KMS-11 (cell line): ENCODE measurements around the gene CCDC92B.

Experiments used
- H2AFZ ChIP-seq: fragments of 200-600 bp; sonication (generic); 2 replicates; pipeline ENCODE4 v1.6.1; 2016; ENCODE audit warnings: antibody characterized with exemption, mixed run types, low read depth
- H3K27ac ChIP-seq: fragments of 200-600 bp; sonication (generic); 2 replicates; pipeline ENCODE4 v1.6.1; 2016; ENCODE audit warnings: mild to moderate bottlenecking, mixed run types
- H3K27me3 ChIP-seq: fragments of 200-600 bp; sonication (generic); 2 replicates; pipeline ENCODE4 v1.6.1; 2017; ENCODE audit warnings: mild to moderate bottlenecking, low read depth, mixed run types, moderate library complexity; ENCODE audit not compliant: insufficient read depth
- H3K36me3 ChIP-seq: fragments of 200-600 bp; sonication (generic); 2 replicates; pipeline ENCODE4 v1.6.1; 2017; ENCODE audit warnings: mild to moderate bottlenecking, mixed run types; ENCODE audit not compliant: insufficient read depth
- H3K4me1 ChIP-seq: fragments of 200-600 bp; sonication (generic); 2 replicates; pipeline ENCODE4 v1.6.1; 2016; ENCODE audit warnings: mild to moderate bottlenecking, low read depth, mixed run types; ENCODE audit not compliant: poor library complexity, severe bottlenecking
- H3K4me2 ChIP-seq: fragments of 200-600 bp; sonication (generic); 2 replicates; pipeline ENCODE4 v1.7.0; 2016; ENCODE audit warnings: mild to moderate bottlenecking, mixed run types
- H3K4me3 ChIP-seq: fragments of 200-600 bp; sonication (generic); IDR thresholded peaks from 2 replicates; pipeline ENCODE4 v1.6.1; 2017; ENCODE audit warnings: low read depth, low read length, mixed read lengths; ENCODE audit not compliant: insufficient read depth
- H3K79me2 ChIP-seq: fragments of 200-600 bp; sonication (generic); 2 replicates; pipeline ENCODE4 v1.6.1; 2016; ENCODE audit warnings: low read depth, mixed run types; ENCODE audit not compliant: insufficient read depth
- H3K9ac ChIP-seq: fragments of 200-600 bp; sonication (generic); 2 replicates; pipeline ENCODE4 v1.6.1; 2016; ENCODE audit warnings: mild to moderate bottlenecking, mixed run types
- H4K20me1 ChIP-seq: fragments of 200-600 bp; sonication (generic); 2 replicates; pipeline ENCODE4 v1.6.1; 2016; ENCODE audit warnings: mild to moderate bottlenecking, mixed run types; ENCODE audit not compliant: insufficient read depth
- TF ChIP-seq, protein P1 (sequence below): fragments of 200-600 bp; sonication (generic); conservative IDR thresholded peaks from 2 replicates; pipeline ENCODE4 v1.6.1; 2017; ENCODE audit warnings: low read depth, mild to moderate bottlenecking, antibody characterized with exemption, low read length, moderate library complexity, mixed read lengths

CCDC92B gene

GRCh38 chr17:2695243-2695960 lies 54.0 kb downstream of the CCDC92B start:
- H4K20me1 ChIP-seq = no peaks in the 10 kb centered on the region
- H3K9ac ChIP-seq = no peak overlapping the region
- H3K27ac ChIP-seq = no peak overlapping the region
- H3K4me3 ChIP-seq = no peak overlapping the region
- no peaks in the 10 kb centered on the region for H3K27me3 ChIP-seq
- H3K79me2 ChIP-seq = no peaks in the 10 kb centered on the region
- no peak overlapping the region for H2AFZ ChIP-seq
- H3K4me2 ChIP-seq = no peak overlapping the region
- no peaks in the 10 kb centered on the region for H3K4me1 ChIP-seq
- H3K36me3 ChIP-seq = no peaks in the 10 kb centered on the region
- TF ChIP-seq, protein P1, sequence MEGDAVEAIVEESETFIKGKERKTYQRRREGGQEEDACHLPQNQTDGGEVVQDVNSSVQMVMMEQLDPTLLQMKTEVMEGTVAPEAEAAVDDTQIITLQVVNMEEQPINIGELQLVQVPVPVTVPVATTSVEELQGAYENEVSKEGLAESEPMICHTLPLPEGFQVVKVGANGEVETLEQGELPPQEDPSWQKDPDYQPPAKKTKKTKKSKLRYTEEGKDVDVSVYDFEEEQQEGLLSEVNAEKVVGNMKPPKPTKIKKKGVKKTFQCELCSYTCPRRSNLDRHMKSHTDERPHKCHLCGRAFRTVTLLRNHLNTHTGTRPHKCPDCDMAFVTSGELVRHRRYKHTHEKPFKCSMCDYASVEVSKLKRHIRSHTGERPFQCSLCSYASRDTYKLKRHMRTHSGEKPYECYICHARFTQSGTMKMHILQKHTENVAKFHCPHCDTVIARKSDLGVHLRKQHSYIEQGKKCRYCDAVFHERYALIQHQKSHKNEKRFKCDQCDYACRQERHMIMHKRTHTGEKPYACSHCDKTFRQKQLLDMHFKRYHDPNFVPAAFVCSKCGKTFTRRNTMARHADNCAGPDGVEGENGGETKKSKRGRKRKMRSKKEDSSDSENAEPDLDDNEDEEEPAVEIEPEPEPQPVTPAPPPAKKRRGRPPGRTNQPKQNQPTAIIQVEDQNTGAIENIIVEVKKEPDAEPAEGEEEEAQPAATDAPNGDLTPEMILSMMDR = no peak

DNA sequence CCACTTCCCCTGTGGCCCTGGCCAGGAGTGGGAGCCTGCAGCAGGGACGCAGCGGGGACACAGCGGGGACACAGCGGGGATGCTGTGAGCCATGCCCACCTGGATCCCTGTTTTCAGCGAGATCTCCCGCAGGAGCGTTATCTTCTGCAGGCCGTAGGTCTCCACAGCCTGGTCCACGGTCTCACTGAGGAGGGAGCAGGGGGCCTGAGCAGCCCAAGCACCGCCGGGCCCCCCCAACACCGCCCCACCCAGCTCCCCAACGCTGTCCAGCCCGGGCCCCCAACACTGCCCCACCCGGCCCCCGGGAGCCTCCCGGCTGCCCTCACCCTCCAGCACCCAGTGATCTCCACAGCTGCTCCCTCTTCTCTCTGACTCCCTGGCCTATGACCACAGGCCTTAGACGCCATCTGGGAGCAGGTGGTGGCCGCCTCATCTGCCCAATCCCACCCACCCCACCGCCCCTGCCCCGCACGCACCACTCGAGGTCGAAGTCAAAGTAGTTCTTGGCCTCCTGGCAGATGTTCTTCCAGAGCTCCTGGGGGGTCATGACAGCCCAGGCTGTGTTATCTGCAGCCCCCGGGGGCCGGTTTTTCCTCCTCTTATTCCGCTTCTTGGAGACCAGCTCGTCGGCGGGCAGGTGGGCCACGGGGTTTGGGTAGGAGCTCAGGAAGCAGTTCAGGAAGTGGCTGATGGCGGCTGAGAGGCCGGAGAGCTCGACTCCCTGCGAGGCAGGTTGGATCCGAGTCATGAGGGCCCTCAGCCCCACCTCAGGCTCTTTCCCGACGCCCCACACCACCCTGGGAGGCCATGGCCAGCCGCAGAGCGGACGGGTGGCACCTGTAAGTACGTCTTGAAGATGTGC lies 54.8 kb downstream of the CCDC92B start:
- no peak overlapping the region for H3K27ac ChIP-seq
- no peaks in the 10 kb centered on the region for H3K27me3 ChIP-seq
- H3K4me3 ChIP-seq = no peak overlapping the region
- H3K4me2 ChIP-seq = no peak overlapping the region
- TF ChIP-seq, protein P1 = no peak
- no peaks in the 10 kb centered on the region for H3K36me3 ChIP-seq
- H3K4me1 ChIP-seq = no peaks in the 10 kb centered on the region
- H3K9ac ChIP-seq = no peak overlapping the region
- no peak overlapping the region for H2AFZ ChIP-seq
- H4K20me1 ChIP-seq = no peaks in the 10 kb centered on the region
- H3K79me2 ChIP-seq = no peaks in the 10 kb centered on the region

DNA sequence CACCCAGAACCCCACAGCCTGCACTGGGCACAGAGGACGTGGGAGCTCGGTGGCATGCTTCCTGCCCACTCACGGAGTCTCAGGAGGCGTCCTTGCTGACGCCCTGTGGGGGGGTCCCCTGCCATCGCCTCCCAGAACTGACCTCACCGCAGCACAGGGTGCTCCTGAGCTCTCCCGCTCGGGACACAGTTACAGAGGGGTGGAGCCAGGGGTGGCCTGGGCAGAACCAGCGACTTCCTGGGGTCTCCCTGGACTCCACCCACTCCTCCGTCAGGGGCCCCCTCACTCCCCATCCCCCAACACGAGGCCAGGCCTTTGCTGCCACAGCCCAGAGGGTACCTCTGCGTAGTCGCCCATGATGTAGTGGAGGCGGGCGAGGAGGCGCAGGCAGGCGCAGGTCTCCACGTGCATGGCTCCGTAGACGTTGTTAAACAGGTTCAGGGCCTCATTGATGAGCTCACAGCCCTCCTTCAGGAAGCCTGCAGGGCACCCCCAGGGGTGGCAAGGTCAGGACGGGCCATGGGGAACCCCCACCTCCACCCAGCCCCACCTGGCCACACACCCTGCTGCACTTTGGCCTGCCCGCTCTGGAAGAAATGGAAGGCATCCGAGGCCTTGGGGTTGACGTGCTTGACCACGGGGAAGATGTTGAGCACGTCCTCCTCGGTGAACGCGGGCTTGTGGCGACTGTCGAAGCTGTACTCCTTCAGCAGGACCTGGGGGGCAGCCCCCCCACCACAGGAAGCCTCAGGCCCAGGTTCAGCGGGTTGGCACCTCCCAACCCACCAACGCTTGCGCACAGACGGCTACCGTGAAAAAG lies 55.7 kb downstream of the CCDC92B start:
- H2AFZ ChIP-seq = no peak overlapping the region
- H3K79me2 ChIP-seq = no peaks in the 10 kb centered on the region
- H3K27me3 ChIP-seq = no peaks in the 10 kb centered on the region
- no peak overlapping the region for H3K9ac ChIP-seq
- no peak overlapping the region for H3K4me3 ChIP-seq
- H3K4me1 ChIP-seq = no peaks in the 10 kb centered on the region
- TF ChIP-seq, protein P1 = no peak
- no peak overlapping the region for H3K27ac ChIP-seq
- H3K4me2 ChIP-seq = no peak overlapping the region
- no peaks in the 10 kb centered on the region for H4K20me1 ChIP-seq
- H3K36me3 ChIP-seq = no peaks in the 10 kb centered on the region

GRCh38 chr17:2692781-2693135 lies 56.7 kb downstream of the CCDC92B start:
- no peaks in the 10 kb centered on the region for H3K4me1 ChIP-seq
- no peaks in the 10 kb centered on the region for H3K79me2 ChIP-seq
- H4K20me1 ChIP-seq = no peaks in the 10 kb centered on the region
- H3K27me3 ChIP-seq = no peaks in the 10 kb centered on the region
- no peak overlapping the region for H3K27ac ChIP-seq
- H3K36me3 ChIP-seq = no peaks in the 10 kb centered on the region
- no peak overlapping the region for H2AFZ ChIP-seq
- no peak overlapping the region for H3K9ac ChIP-seq
- TF ChIP-seq, protein P1 = no peak
- no peak overlapping the region for H3K4me2 ChIP-seq
- H3K4me3 ChIP-seq = no peak overlapping the region
